Measurements from ENCODE around the gene PFN3. TPM values are rescaled to one million over a fixed set of nuclear protein-coding genes. Genes with fewer than 3 reads are reported as not detected.

PFN3 gene
- total and polyA plus RNA-seq, 2 of the 13 experiments (the other 11 are each of a cell fraction or from before 2014, with no cell fraction given), result not detected

GRCh38 chr5:177425801-177426565 lies 25.5 kb upstream of the PFN3 start (continued):
- TF ChIP-seq ZNF547 (CRISPR knock-in tag; IDR thresholded peaks at IDR 0.05), result peak; percentile 20; the same call in 1 of the 2 replicates
- no peak for TF ChIP-seq ZZZ3 (CRISPR knock-in tag; IDR thresholded peaks at IDR 0.05; ENCODE audit: borderline replicate concordance)
- TF ChIP-seq ZNF563 (CRISPR knock-in tag; IDR thresholded peaks at IDR 0.05), result no peak
- 0 out of 2 replicates have a peak, but pooled peaks have one; percentile 6 for TF ChIP-seq SSRP1 (CRISPR knock-in tag; IDR thresholded peaks at IDR 0.05)
- peak; percentile 78 for TF ChIP-seq KDM5B (CRISPR knock-in tag; IDR thresholded peaks at IDR 0.05; ENCODE audit: borderline replicate concordance)
- 0 out of 2 replicates have a peak, but pooled peaks have one; percentile 57 for TF ChIP-seq TOE1 (CRISPR knock-in tag; IDR thresholded peaks at IDR 0.05)
- TF ChIP-seq ZNF468 (CRISPR knock-in tag; IDR thresholded peaks at IDR 0.05), result no peak
- TF ChIP-seq ZFP91 (CRISPR knock-in tag; IDR thresholded peaks at IDR 0.05; ENCODE audit: borderline replicate concordance), result peak; percentile 67; the same call in 1 of the 2 replicates
- TF ChIP-seq RFX5 (IDR thresholded peaks at IDR 0.05; ENCODE audit: low read depth, low read length), result peak; percentile 53; the same call in 1 of the 2 replicates
- 0 out of 2 replicates have a peak, but pooled peaks have one; percentile 8 for TF ChIP-seq MLX (CRISPR knock-in tag; IDR thresholded peaks at IDR 0.05)
- TF ChIP-seq CBX5 (CRISPR knock-in tag; IDR thresholded peaks at IDR 0.05; ENCODE audit: borderline replicate concordance), result peak; percentile 17; the same call in 1 of the 2 replicates
- 0 out of 2 replicates have a peak, but pooled peaks have one; percentile 63 for TF ChIP-seq CREBL2 (CRISPR knock-in tag; IDR thresholded peaks at IDR 0.05; ENCODE audit: borderline replicate concordance)
- peak; percentile 85 for TF ChIP-seq ZBTB14 (CRISPR knock-in tag; IDR thresholded peaks at IDR 0.05)
- TF ChIP-seq MAX (IDR thresholded peaks at IDR 0.05), result peak; percentile 74; the same call in 1 of the 2 replicates
- TF ChIP-seq NFKB2 (CRISPR knock-in tag; IDR thresholded peaks at IDR 0.05; ENCODE audit: borderline replicate concordance), result peak; percentile 82; the same call in 1 of the 2 replicates
- TF ChIP-seq ZNF232 (CRISPR knock-in tag; IDR thresholded peaks at IDR 0.05; ENCODE audit: borderline replicate concordance), result peak; percentile 91
- 0 out of 2 replicates have a peak, but pooled peaks have one; percentile 27 for TF ChIP-seq KDM3A (CRISPR knock-in tag; IDR thresholded peaks at IDR 0.05; ENCODE audit: low read depth)
- TF ChIP-seq ZNF678 (CRISPR knock-in tag; IDR thresholded peaks at IDR 0.05), result no peak
- no peak for TF ChIP-seq ZUFSP (CRISPR knock-in tag; IDR thresholded peaks at IDR 0.05; ENCODE audit: borderline replicate concordance)
- TF ChIP-seq RFXAP (CRISPR knock-in tag; IDR thresholded peaks at IDR 0.05; ENCODE audit: borderline replicate concordance), result peak; percentile 76
- TF ChIP-seq ZMAT3 (CRISPR knock-in tag; conservative IDR thresholded peaks at IDR 0.05), result 0 out of 2 replicates have a peak, but pooled peaks have one; percentile 27
- peak; percentile 84 for TF ChIP-seq ZNF7 (CRISPR knock-in tag; IDR thresholded peaks at IDR 0.05)
- TF ChIP-seq CERS6 (CRISPR knock-in tag; IDR thresholded peaks at IDR 0.05), result no peak

All from HepG2 (cell line).